ENCODE measurements around the gene FMN1. TPM values are rescaled to one million over a fixed set of nuclear protein-coding genes. Genes with fewer than 3 reads are reported as not detected.

The FMN1 gene
- polyA plus RNA-seq, 3 donors = 0.28 to 3.7 (median 0.34) TPM

GRCh38 chr15:32861174-32861573, 333.3 kb downstream of the FMN1 start:
- H3K36me3 ChIP-seq (replicated peaks in 1 of 2; ENCODE audit: control insufficient read depth in 1 of 2, insufficient read depth in 2 of 2, low read length in 2 of 2) = peaks cover 0 to 12% of the 10 kb centered on the region in 2 donors
- no peaks in the 10 kb centered on the region for H3K79me2 ChIP-seq (ENCODE audit: insufficient read depth, low read length)
- no peak for DNase-seq
- peak overlapping the region in 1 of 3 experiments; percentile 44 for H3K4me3 ChIP-seq (replicated peaks in 1 of 3; ENCODE audit: low read depth in 2 of 3, low read length in 3 of 3)
- peak overlapping the region; percentile 49 for H3K4me2 ChIP-seq (replicated peaks; ENCODE audit: extremely low read depth, low read length, poor library complexity, severe bottlenecking)
- H3K9me3 Mint-ChIP-seq = peaks cover 0 to 3% (median 0%) of the 10 kb centered on the region in 7 donors
- H3K27ac Mint-ChIP-seq = peak overlapping the region in 5 of 7 donors; percentile 16 to 87 (median 50)
- peaks cover 7 to 13% of the 10 kb centered on the region in 2 donors for H3K4me1 ChIP-seq (ENCODE audit: control insufficient read depth in 1 of 2, insufficient read depth in 2 of 2, low read length in 2 of 2)
- peak overlapping the region in 1 of 2 donors; percentile 57 for H3K27ac ChIP-seq (ENCODE audit: low read depth in 1 of 2, low read length in 2 of 2)
- H3K36me3 Mint-ChIP-seq = peaks cover 0 to 23% of the 10 kb centered on the region in 2 donors
- H3K9me3 ChIP-seq (replicated peaks in 1 of 2; ENCODE audit: control insufficient read depth in 1 of 2, insufficient read depth in 1 of 2, low read length in 2 of 2) = no peaks in the 10 kb centered on the region
- H3K9ac ChIP-seq (ENCODE audit: insufficient read depth, low read length, poor library complexity, severe bottlenecking) = no peak overlapping the region
- no peaks in the 10 kb centered on the region for H3K27me3 ChIP-seq (ENCODE audit: control insufficient read depth in 2 of 2, insufficient read depth in 2 of 2, low read length in 2 of 2)
- intact Hi-C loops (cut with micrococcal nuclease) = no loop called here
- H2AFZ ChIP-seq (ENCODE audit: insufficient read depth, low read depth, low read length, poor library complexity, severe bottlenecking) = no peak overlapping the region
- H3K4me3 Mint-ChIP-seq = no peak overlapping the region
- H3K27me3 Mint-ChIP-seq (ENCODE audit: low read depth in 3 of 3) = peaks cover 0 to 4% (median 2%) of the 10 kb centered on the region in 3 donors
- H4K20me1 ChIP-seq (ENCODE audit: insufficient read depth, low read length) = no peaks in the 10 kb centered on the region
- 90% methylated on average over 2 of the region's 5 CpGs for WGBS (ENCODE audit: insufficient coverage)
- TF ChIP-seq, protein P1, sequence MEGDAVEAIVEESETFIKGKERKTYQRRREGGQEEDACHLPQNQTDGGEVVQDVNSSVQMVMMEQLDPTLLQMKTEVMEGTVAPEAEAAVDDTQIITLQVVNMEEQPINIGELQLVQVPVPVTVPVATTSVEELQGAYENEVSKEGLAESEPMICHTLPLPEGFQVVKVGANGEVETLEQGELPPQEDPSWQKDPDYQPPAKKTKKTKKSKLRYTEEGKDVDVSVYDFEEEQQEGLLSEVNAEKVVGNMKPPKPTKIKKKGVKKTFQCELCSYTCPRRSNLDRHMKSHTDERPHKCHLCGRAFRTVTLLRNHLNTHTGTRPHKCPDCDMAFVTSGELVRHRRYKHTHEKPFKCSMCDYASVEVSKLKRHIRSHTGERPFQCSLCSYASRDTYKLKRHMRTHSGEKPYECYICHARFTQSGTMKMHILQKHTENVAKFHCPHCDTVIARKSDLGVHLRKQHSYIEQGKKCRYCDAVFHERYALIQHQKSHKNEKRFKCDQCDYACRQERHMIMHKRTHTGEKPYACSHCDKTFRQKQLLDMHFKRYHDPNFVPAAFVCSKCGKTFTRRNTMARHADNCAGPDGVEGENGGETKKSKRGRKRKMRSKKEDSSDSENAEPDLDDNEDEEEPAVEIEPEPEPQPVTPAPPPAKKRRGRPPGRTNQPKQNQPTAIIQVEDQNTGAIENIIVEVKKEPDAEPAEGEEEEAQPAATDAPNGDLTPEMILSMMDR (IDR thresholded peaks at IDR 0.05) = no peak
- H3K4me1 Mint-ChIP-seq = peaks cover 18% of the 10 kb centered on the region

GRCh38 chr15:32859996-32860395, 334.5 kb downstream of the FMN1 start:
- no peak overlapping the region for H3K4me3 Mint-ChIP-seq
- H3K4me3 ChIP-seq (replicated peaks in 1 of 3; ENCODE audit: low read depth in 2 of 3, low read length in 3 of 3) = no peak overlapping the region
- H3K79me2 ChIP-seq (ENCODE audit: insufficient read depth, low read length) = no peaks in the 10 kb centered on the region
- no peak overlapping the region for H3K9ac ChIP-seq (ENCODE audit: insufficient read depth, low read length, poor library complexity, severe bottlenecking)
- no peak overlapping the region for H3K27ac ChIP-seq (ENCODE audit: low read depth in 1 of 2, low read length in 2 of 2)
- H3K36me3 ChIP-seq (replicated peaks in 1 of 2; ENCODE audit: control insufficient read depth in 1 of 2, insufficient read depth in 2 of 2, low read length in 2 of 2) = peaks cover 0 to 23% of the 10 kb centered on the region in 2 donors
- TF ChIP-seq, protein P1 (IDR thresholded peaks at IDR 0.05) = no peak
- no peak for DNase-seq
- H3K27me3 Mint-ChIP-seq (ENCODE audit: low read depth in 3 of 3) = peaks cover 0 to 4% (median 2%) of the 10 kb centered on the region in 3 donors
- H3K27ac Mint-ChIP-seq = peak overlapping the region in 1 of 7 donors; percentile 4
- no peaks in the 10 kb centered on the region for H3K9me3 ChIP-seq (replicated peaks in 1 of 2; ENCODE audit: control insufficient read depth in 1 of 2, insufficient read depth in 1 of 2, low read length in 2 of 2)
- H3K4me1 Mint-ChIP-seq = peaks cover 17% of the 10 kb centered on the region
- H3K4me2 ChIP-seq (replicated peaks; ENCODE audit: extremely low read depth, low read length, poor library complexity, severe bottlenecking) = no peak overlapping the region
- H3K27me3 ChIP-seq (ENCODE audit: control insufficient read depth in 2 of 2, insufficient read depth in 2 of 2, low read length in 2 of 2) = no peaks in the 10 kb centered on the region
- peaks cover 0 to 23% of the 10 kb centered on the region in 2 donors for H3K36me3 Mint-ChIP-seq
- peaks cover 7 to 12% of the 10 kb centered on the region in 2 donors for H3K4me1 ChIP-seq (ENCODE audit: control insufficient read depth in 1 of 2, insufficient read depth in 2 of 2, low read length in 2 of 2)
- H4K20me1 ChIP-seq (ENCODE audit: insufficient read depth, low read length) = no peaks in the 10 kb centered on the region
- no CpG with 5 or more reads among the region's 2 CpGs for WGBS (ENCODE audit: insufficient coverage)
- no peak overlapping the region for H2AFZ ChIP-seq (ENCODE audit: insufficient read depth, low read depth, low read length, poor library complexity, severe bottlenecking)
- peaks cover 0 to 3% (median 0%) of the 10 kb centered on the region in 7 donors for H3K9me3 Mint-ChIP-seq
- intact Hi-C loops (cut with micrococcal nuclease) = no loop called here
